Measurements from ENCODE around the gene SLC26A9.

- no peak for TF ChIP-seq CTCF (conservative IDR thresholded peaks at IDR 0.05; ENCODE audit: low read depth in 2 of 2)
- no peak for TF ChIP-seq EZH2 (IDR thresholded peaks at IDR 0.05; ENCODE audit: low read depth, unreplicated experiment)
- TF ChIP-seq ZNF114 (CRISPR knock-in tag; IDR thresholded peaks at IDR 0.05), result no peak
- TF ChIP-seq CREB1 (CRISPR knock-in tag; IDR thresholded peaks at IDR 0.05; ENCODE audit: low read depth), result no peak
- TF ChIP-seq REST (IDR thresholded peaks at IDR 0.05; ENCODE audit: unreplicated experiment), result no peak
- no peak for TF ChIP-seq STAT1 (IDR thresholded peaks at IDR 0.05; ENCODE audit: unreplicated experiment)
- no peak for TF ChIP-seq POLR2AphosphoS5 (IDR thresholded peaks at IDR 0.05; ENCODE audit: low read depth)
- TF ChIP-seq NANOG (IDR thresholded peaks at IDR 0.05; ENCODE audit: borderline replicate concordance), result no peak
- TF ChIP-seq EZH2phosphoT487 (IDR thresholded peaks at IDR 0.05; ENCODE audit: unreplicated experiment), result no peak
- no peak for TF ChIP-seq JUNB (IDR thresholded peaks at IDR 0.05; ENCODE audit: unreplicated experiment)
- no peak for TF ChIP-seq ZNF331 (CRISPR knock-in tag; IDR thresholded peaks at IDR 0.05; ENCODE audit: low read depth)
Measured at GRCh38 chr1:205986861-205987260, 43.6 kb upstream of the SLC26A9 start.

Measured in GM23338 (cell line).